ENCODE results near the gene FNDC10. TPM values are rescaled to one million over a fixed set of nuclear protein-coding genes. Genes with fewer than 3 reads are reported as not detected.

Gene FNDC10
- total and polyA plus RNA-seq, 2 donors (not counting 3 experiments of a cell fraction or from before 2014, with no cell fraction given): 1.5 to 2.3 TPM

DNA sequence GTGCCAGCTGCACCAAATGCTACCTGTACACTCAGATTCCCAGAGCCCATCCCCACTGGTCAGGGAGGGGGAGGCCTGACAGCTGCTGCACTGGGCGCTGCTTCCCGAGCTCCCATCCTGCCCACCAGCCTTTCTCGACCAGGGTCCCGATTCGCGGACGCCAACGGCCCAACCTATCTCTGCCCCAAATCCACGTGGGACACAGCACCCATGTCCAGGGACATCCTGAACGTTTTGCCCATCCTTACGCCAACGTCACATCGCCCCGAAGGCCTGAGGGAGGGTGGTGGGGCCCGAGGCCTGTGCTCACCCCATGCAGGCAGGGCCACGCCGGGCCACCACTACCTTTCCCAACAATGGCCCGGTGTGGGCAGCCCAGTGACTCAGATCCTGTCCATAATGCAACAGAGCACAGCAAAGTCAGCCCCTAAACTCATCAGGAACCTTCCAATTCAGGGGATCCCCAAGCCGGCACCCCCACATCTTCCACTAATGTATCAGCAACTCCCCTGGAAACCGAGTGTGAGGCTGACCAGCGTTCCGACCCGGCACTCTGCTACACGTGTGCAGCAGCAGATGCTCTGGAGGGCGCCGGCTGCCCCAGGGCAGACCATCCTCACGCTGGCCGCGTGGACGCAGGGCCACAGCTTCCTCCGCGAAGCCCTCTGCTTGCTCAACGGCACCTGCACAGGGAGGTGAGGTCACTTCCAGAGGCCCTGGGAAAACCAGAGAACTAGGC, 48.2 kb downstream of the FNDC10 start:
- intact Hi-C loops (cut with micrococcal nuclease) (no loop called here), dilution Hi-C loops (cut with MboI; ENCODE audit: extremely low pct_ligation_motif_present, low sequenced_read_pairs) (no loop called here)
- Histone ChIP-seq H3K9ac (replicated peaks; ENCODE audit: extremely low read depth, insufficient read depth, low read length) (no peak overlapping the region), H2AFZ (ENCODE audit: low read depth, low read length) (no peak overlapping the region), H3K9me3 (replicated peaks; ENCODE audit: control insufficient read depth, insufficient read depth, low read length) (no peaks in the 10 kb centered on the region), H3K79me2 (ENCODE audit: control insufficient read depth, insufficient read depth, low read length) (peaks cover 8% of the 10 kb centered on the region), H3K4me1 (ENCODE audit: control insufficient read depth, extremely low read depth, insufficient read depth, low read length) (no peaks in the 10 kb centered on the region), H3K36me3 (ENCODE audit: control insufficient read depth in 2 of 2, extremely low read depth in 1 of 2, insufficient read depth in 2 of 2, low read length in 2 of 2) (no peaks in the 10 kb centered on the region), H4K20me1 (replicated peaks; ENCODE audit: control insufficient read depth, extremely low read depth, insufficient read depth, low read length) (no peaks in the 10 kb centered on the region), H3K9me1 (replicated peaks; ENCODE audit: control insufficient read depth, extremely low read depth, insufficient read depth, low read length) (no peaks in the 10 kb centered on the region), H3K4me2 (ENCODE audit: insufficient read depth, low read length) (no peak overlapping the region), H3K27me3 (ENCODE audit: control insufficient read depth in 2 of 2, insufficient read depth in 2 of 2, low read length in 2 of 2) (no peaks in the 10 kb centered on the region), H3K27ac (ENCODE audit: insufficient read depth, low read depth, low read length) (no peak overlapping the region), H3K4me3 (replicated peaks in 1 of 3; ENCODE audit: insufficient read depth in 1 of 3, low read depth in 1 of 3, low read length in 3 of 3) (no peak overlapping the region)
- FAIRE-seq (no peak), DNase-seq (ENCODE audit: low read depth, low spot score) (no peak)
- TF ChIP-seq POLR2AphosphoS5 (IDR thresholded peaks at IDR 0.05; ENCODE audit: insufficient read depth, low read depth, low read length): no peak
- TF ChIP-seq, protein P1, sequence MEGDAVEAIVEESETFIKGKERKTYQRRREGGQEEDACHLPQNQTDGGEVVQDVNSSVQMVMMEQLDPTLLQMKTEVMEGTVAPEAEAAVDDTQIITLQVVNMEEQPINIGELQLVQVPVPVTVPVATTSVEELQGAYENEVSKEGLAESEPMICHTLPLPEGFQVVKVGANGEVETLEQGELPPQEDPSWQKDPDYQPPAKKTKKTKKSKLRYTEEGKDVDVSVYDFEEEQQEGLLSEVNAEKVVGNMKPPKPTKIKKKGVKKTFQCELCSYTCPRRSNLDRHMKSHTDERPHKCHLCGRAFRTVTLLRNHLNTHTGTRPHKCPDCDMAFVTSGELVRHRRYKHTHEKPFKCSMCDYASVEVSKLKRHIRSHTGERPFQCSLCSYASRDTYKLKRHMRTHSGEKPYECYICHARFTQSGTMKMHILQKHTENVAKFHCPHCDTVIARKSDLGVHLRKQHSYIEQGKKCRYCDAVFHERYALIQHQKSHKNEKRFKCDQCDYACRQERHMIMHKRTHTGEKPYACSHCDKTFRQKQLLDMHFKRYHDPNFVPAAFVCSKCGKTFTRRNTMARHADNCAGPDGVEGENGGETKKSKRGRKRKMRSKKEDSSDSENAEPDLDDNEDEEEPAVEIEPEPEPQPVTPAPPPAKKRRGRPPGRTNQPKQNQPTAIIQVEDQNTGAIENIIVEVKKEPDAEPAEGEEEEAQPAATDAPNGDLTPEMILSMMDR (IDR thresholded peaks at IDR 0.05; ENCODE audit: extremely low read depth in 1 of 2, insufficient read depth in 1 of 2, low read depth in 1 of 2, low read length in 2 of 2): no peak
- no peak for TF ChIP-seq POLR2A (IDR thresholded peaks at IDR 0.05; ENCODE audit: low read depth, low read length)
- TF ChIP-seq EZH2 (IDR thresholded peaks at IDR 0.05; ENCODE audit: borderline replicate concordance, low read depth, low read length, severe bottlenecking): no peak
- no peak for TF ChIP-seq FOS (IDR thresholded peaks at IDR 0.05; ENCODE audit: borderline replicate concordance, insufficient read depth, low read length)
- no peak for TF ChIP-seq GATA2 (IDR thresholded peaks at IDR 0.05; ENCODE audit: insufficient read depth, insufficient read length, low read depth, low read length)
- TF ChIP-seq, protein P2, sequence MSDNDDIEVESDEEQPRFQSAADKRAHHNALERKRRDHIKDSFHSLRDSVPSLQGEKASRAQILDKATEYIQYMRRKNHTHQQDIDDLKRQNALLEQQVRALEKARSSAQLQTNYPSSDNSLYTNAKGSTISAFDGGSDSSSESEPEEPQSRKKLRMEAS (IDR thresholded peaks at IDR 0.05; ENCODE audit: insufficient read depth, insufficient read length): no peak
- ChIA-PET POLR2A (no interaction called here), CTCF (interaction anchor here (1.2 kb wide), 1 partner anchor 354 kb away, joined by 3 read pairs; no protein-coding TSS in a partner anchor)
- BruUV-seq (replicated peaks): no TSS peak

All from endothelial cell of umbilical vein (primary cell).